Panc1 (cell line): ENCODE data around the gene PSMB9. TPM values are rescaled to one million over a fixed set of nuclear protein-coding genes. Genes with fewer than 3 reads are reported as not detected.

ENCODE experiments used
- ATAC-seq: fragments of 200-7000 bp; cut with Tn5 transposase; 2 replicates; pipeline ENCODE4 v1.9.1; 2020; ENCODE audit warnings: mild to moderate bottlenecking, moderate library complexity
- BruUV-seq: library from RNA; stranded (reverse); fragments of 400-500 nt; replicated peaks from 2 replicates; lab custom pipeline; 2021; lab: Mats Ljungman, UMichigan
- CTCF ChIA-PET: fragments of 300-600 bp; sonication (Branson Sonifier 250); formaldehyde crosslinking; loops from one replicate; lab custom pipeline; 2022; ENCODE audit warnings: antibody characterized with exemption; lab: Charles Lee
- POLR2A ChIA-PET: fragments of 300-600 bp; sonication (Branson Sonifier 250); formaldehyde crosslinking; loops from one replicate; lab custom pipeline; 2022; ENCODE audit warnings: antibody characterized with exemption; lab: Charles Lee
- DNase-seq: peaks from one replicate; pipeline ENCODE4 v3.0.0-alpha.2; 2010; ENCODE audit warnings: low read depth, low spot score
- H3K27ac ChIP-seq: 2 replicates; pipeline ENCODE4 v1.5.1; 2011; ENCODE audit warnings: mild to moderate bottlenecking, low read length, inconsistent platforms
- H3K27me3 ChIP-seq: fragments of 200-500 bp; sonication (Bioruptor generic); 2 replicates; pipeline ENCODE4 v1.6.0; 2014; ENCODE audit warnings: low read length, inconsistent platforms; ENCODE audit not compliant: control insufficient read depth, insufficient read depth
- H3K36me3 ChIP-seq: fragments of 200-500 bp; sonication (Bioruptor generic); 2 replicates; pipeline ENCODE4 v1.5.1; 2014; ENCODE audit warnings: inconsistent platforms, mild to moderate bottlenecking, low read length, moderate library complexity; ENCODE audit not compliant: control insufficient read depth, insufficient read depth
- H3K4me1 ChIP-seq: 2 replicates; pipeline ENCODE4 v1.5.1; 2011; ENCODE audit warnings: inconsistent platforms, mild to moderate bottlenecking, low read length, moderate library complexity; ENCODE audit not compliant: control insufficient read depth, insufficient read depth
- H3K4me3 ChIP-seq, 2 experiments: 2 replicates each; pipeline ENCODE4 v1.5.1; 2011 to 2012; ENCODE audit warnings: low read depth in 2 of 2, low read length in 2 of 2, mild to moderate bottlenecking in 2 of 2, inconsistent platforms in 1 of 2, moderate library complexity in 1 of 2
- H3K9me3 ChIP-seq: fragments of 200-500 bp; sonication (Bioruptor generic); 2 replicates; pipeline ENCODE4 v1.5.1; 2014; ENCODE audit warnings: low read depth, mild to moderate bottlenecking, inconsistent platforms, low read length, moderate library complexity; ENCODE audit not compliant: control insufficient read depth, insufficient read depth
- CTCF ChIP-seq: fragments of 450-650 bp; IDR thresholded peaks from 2 replicates; pipeline ENCODE4 v1.5.1; 2017; ENCODE audit warnings: mild to moderate bottlenecking
- POLR2AphosphoS5 ChIP-seq: IDR thresholded peaks from 2 replicates; pipeline ENCODE4 v1.6.1; 2012; ENCODE audit warnings: mild to moderate bottlenecking, low read depth, low read length, moderate library complexity
- SIN3A ChIP-seq: IDR thresholded peaks from 2 replicates; pipeline ENCODE4 v1.6.1; 2012; ENCODE audit warnings: low read depth, mild to moderate bottlenecking, low read length, moderate library complexity, borderline replicate concordance; ENCODE audit not compliant: insufficient read depth
- TCF7L2 ChIP-seq: IDR thresholded peaks from 2 replicates; pipeline ENCODE4 v1.6.1; 2011; ENCODE audit warnings: mild to moderate bottlenecking, low read depth, low read length, inconsistent platforms
- in situ Hi-C: cut with HindIII; loops from 2 replicates; pipeline ENCODE4 v1.10.0; 2016; ENCODE audit warnings: low sequenced_read_pairs, low pct_unique_long_range_greater_than_20kb
- intact Hi-C: fragments of 100-400 bp; cut with micrococcal nuclease; formaldehyde crosslinking; loops from one replicate; pipeline ENCODE4 v1.10.0; 2022; ENCODE audit not compliant: unreplicated experiment
- total RNA-seq: library from RNA; stranded (reverse); gene quantifications from one replicate; pipeline ENCODE4 v1.2.1, GENCODE V29; 2021; ENCODE audit not compliant: unreplicated experiment
- TF ChIP-seq, protein P1 (sequence below), 2 experiments: IDR thresholded peaks; 2 replicates each; pipeline ENCODE4 v1.6.1; 2011 to 2012; ENCODE audit warnings: low read depth in 2 of 2, control low read depth in 1 of 2, low read length in 1 of 2, mild to moderate bottlenecking in 1 of 2, moderate library complexity in 1 of 2; ENCODE audit not compliant: insufficient read depth in 1 of 2

PSMB9 gene
- total RNA-seq, 1 experiment from 2014 or later: 41.5 TPM

DNA sequence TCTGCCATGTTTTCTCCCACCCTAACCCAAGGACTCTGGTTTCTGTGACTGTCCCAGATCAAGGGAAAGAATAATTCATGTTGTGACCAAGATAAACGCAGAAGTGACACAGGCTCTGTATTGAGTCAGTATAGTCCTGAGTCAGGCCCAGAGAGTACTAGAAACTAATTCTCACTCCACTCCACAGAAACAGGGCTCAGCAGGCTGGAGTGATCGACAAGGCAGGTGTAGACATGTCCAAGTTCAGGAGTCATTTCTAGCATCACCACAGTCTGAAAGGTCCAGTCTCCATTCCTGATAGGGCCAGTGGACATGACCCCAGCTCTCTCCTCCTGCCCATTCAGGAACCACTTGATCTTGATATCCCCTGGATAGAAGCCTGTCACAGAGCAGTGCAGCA is 39.8 kb upstream of the PSMB9 start:
- POLR2A ChIA-PET: no interaction called here
- H3K27ac ChIP-seq: no peak overlapping the region
- ATAC-seq: no peak

DNA sequence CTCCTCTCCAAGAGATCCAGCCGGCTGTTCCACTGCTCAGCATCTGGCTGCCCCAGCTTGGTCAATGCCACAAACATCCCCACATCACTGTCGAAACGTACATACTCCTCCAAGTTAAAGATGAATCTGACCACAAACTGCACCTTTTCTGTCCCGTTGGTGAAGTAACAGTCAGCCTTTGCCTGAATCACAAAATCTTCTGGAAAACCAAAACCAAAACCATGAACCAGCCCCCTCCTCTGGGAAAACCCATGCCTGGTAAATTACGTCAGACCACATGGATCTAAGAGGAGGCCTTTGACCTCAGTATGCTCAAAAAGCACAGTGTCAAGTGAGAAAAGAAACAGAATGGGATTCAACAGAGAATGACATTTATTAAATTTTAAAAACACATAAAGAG is 38.9 kb upstream of the PSMB9 start:
- H3K36me3 ChIP-seq: no peaks in the 10 kb centered on the region
- TF ChIP-seq POLR2AphosphoS5 (no peak), CTCF (no peak), SIN3A (no peak), TCF7L2 (no peak)
- TF ChIP-seq, protein P1, sequence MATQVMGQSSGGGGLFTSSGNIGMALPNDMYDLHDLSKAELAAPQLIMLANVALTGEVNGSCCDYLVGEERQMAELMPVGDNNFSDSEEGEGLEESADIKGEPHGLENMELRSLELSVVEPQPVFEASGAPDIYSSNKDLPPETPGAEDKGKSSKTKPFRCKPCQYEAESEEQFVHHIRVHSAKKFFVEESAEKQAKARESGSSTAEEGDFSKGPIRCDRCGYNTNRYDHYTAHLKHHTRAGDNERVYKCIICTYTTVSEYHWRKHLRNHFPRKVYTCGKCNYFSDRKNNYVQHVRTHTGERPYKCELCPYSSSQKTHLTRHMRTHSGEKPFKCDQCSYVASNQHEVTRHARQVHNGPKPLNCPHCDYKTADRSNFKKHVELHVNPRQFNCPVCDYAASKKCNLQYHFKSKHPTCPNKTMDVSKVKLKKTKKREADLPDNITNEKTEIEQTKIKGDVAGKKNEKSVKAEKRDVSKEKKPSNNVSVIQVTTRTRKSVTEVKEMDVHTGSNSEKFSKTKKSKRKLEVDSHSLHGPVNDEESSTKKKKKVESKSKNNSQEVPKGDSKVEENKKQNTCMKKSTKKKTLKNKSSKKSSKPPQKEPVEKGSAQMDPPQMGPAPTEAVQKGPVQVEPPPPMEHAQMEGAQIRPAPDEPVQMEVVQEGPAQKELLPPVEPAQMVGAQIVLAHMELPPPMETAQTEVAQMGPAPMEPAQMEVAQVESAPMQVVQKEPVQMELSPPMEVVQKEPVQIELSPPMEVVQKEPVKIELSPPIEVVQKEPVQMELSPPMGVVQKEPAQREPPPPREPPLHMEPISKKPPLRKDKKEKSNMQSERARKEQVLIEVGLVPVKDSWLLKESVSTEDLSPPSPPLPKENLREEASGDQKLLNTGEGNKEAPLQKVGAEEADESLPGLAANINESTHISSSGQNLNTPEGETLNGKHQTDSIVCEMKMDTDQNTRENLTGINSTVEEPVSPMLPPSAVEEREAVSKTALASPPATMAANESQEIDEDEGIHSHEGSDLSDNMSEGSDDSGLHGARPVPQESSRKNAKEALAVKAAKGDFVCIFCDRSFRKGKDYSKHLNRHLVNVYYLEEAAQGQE (IDR thresholded peaks at IDR 0.05; ENCODE audit: insufficient read depth in 1 of 2, low read depth in 2 of 2, low read length in 1 of 2): no peak
- no peak overlapping the region for H3K27ac ChIP-seq
- ATAC-seq: no peak
- ChIA-PET CTCF (no interaction called here), POLR2A (no interaction called here)
- H3K4me3 ChIP-seq: no peak overlapping the region
- H3K9me3 ChIP-seq: no peaks in the 10 kb centered on the region
- no peaks in the 10 kb centered on the region for H3K4me1 ChIP-seq
- no peak for DNase-seq
- BruUV-seq: no TSS peak
- H3K27me3 ChIP-seq: peaks cover 2% of the 10 kb centered on the region; the same call in 1 of the 2 replicates
- in situ Hi-C loops (no loop called here), intact Hi-C loops (no loop called here)

More for the DNA sequence above, 39.8 kb upstream of the PSMB9 start:
- in situ Hi-C loops: no loop called here
- intact Hi-C loops: no loop called here
- H3K9me3 ChIP-seq: no peaks in the 10 kb centered on the region
- CTCF ChIA-PET: no interaction called here
- no TSS peak for BruUV-seq
- H3K27me3 ChIP-seq: peaks cover 2% of the 10 kb centered on the region; the same call in 1 of the 2 replicates
- H3K4me3 ChIP-seq: no peak overlapping the region
- TF ChIP-seq SIN3A: no peak
- TF ChIP-seq, protein P1 (IDR thresholded peaks at IDR 0.05; ENCODE audit: insufficient read depth in 1 of 2, low read depth in 2 of 2, low read length in 1 of 2): no peak
- no peak for TF ChIP-seq TCF7L2
- TF ChIP-seq CTCF: no peak
- no peak for TF ChIP-seq POLR2AphosphoS5
- H3K4me1 ChIP-seq: no peaks in the 10 kb centered on the region
- DNase-seq: no peak
- H3K36me3 ChIP-seq: no peaks in the 10 kb centered on the region
